NCI-H1436 (cell line): Measurements from ENCODE around the gene PARD3B.

Experiments used
- DNase-seq: peaks from one replicate; lab custom pipeline; 2025; lab: John Stamatoyannopoulos, UW

The PARD3B gene

GRCh38 chr2:204840504-204840903, 295.2 kb downstream of the PARD3B start:
- DNase-seq = no peak

GRCh38 chr2:204842068-204842467, 296.8 kb downstream of the PARD3B start:
- DNase-seq = no peak

GRCh38 chr2:204842661-204843485, 297.6 kb downstream of the PARD3B start:
- no peak for DNase-seq

- no peak for DNase-seq
Observed at GRCh38 chr2:204846471-204846870, 301.2 kb downstream of the PARD3B start.

- DNase-seq = no peak
Observed at GRCh38 chr2:204849892-204850291, 304.6 kb downstream of the PARD3B start.

GRCh38 chr2:204850581-204850980, 305.3 kb downstream of the PARD3B start:
- DNase-seq = no peak

- DNase-seq = no peak
Observed at GRCh38 chr2:204853905-204854304, 308.6 kb downstream of the PARD3B start.

- DNase-seq = no peak
Observed at GRCh38 chr2:204860274-204860673, 315.0 kb downstream of the PARD3B start.

- no peak for DNase-seq
Observed at GRCh38 chr2:204862809-204863208, 317.5 kb downstream of the PARD3B start.

GRCh38 chr2:204863336-204863735, 318.1 kb downstream of the PARD3B start:
- no peak for DNase-seq

- DNase-seq = no peak
Observed at GRCh38 chr2:204869132-204869823, 324.0 kb downstream of the PARD3B start.

- no peak for DNase-seq
Observed at GRCh38 chr2:204870053-204870452, 324.8 kb downstream of the PARD3B start.

GRCh38 chr2:204871231-204871953, 326.1 kb downstream of the PARD3B start:
- DNase-seq = no peak

GRCh38 chr2:204876311-204876710, 331.0 kb downstream of the PARD3B start:
- no peak for DNase-seq

- DNase-seq = no peak
Observed at GRCh38 chr2:204877691-204878090, 332.4 kb downstream of the PARD3B start.

GRCh38 chr2:204880928-204881327, 335.7 kb downstream of the PARD3B start:
- DNase-seq = no peak

- DNase-seq = no peak
Observed at GRCh38 chr2:204881655-204882054, 336.4 kb downstream of the PARD3B start.

- DNase-seq = no peak
Observed at GRCh38 chr2:204885747-204886146, 340.5 kb downstream of the PARD3B start.

GRCh38 chr2:204886713-204887112, 341.4 kb downstream of the PARD3B start:
- no peak for DNase-seq

- no peak for DNase-seq
Observed at GRCh38 chr2:204888222-204888621, 342.9 kb downstream of the PARD3B start.

GRCh38 chr2:204890680-204891079, 345.4 kb downstream of the PARD3B start:
- no peak for DNase-seq

- DNase-seq = no peak
Observed at GRCh38 chr2:204891739-204892138, 346.5 kb downstream of the PARD3B start.
